ENCODE data around the gene ACD.

ACD gene

GRCh38 chr16:67679935-67680897 is 20.2 kb upstream of the ACD start:
- in situ Hi-C loops (cut with HindIII; ENCODE audit: low pct_ligation_motif_present, low sequenced_read_pairs), result no loop called here
- H3K27ac ChIP-seq, result no peak overlapping the region
- H3K27me3 ChIP-seq (replicated peaks), result no peaks in the 10 kb centered on the region
- DNase-seq, result no peak
- TF ChIP-seq CTCF (IDR thresholded peaks at IDR 0.05; ENCODE audit: low read depth, low read length, missing control alignments), result no peak
- H3K36me3 ChIP-seq (replicated peaks), result peaks cover 21% of the 10 kb centered on the region
- no peak overlapping the region for H3K4me3 ChIP-seq (ENCODE audit: low read depth, low read length)

DNA sequence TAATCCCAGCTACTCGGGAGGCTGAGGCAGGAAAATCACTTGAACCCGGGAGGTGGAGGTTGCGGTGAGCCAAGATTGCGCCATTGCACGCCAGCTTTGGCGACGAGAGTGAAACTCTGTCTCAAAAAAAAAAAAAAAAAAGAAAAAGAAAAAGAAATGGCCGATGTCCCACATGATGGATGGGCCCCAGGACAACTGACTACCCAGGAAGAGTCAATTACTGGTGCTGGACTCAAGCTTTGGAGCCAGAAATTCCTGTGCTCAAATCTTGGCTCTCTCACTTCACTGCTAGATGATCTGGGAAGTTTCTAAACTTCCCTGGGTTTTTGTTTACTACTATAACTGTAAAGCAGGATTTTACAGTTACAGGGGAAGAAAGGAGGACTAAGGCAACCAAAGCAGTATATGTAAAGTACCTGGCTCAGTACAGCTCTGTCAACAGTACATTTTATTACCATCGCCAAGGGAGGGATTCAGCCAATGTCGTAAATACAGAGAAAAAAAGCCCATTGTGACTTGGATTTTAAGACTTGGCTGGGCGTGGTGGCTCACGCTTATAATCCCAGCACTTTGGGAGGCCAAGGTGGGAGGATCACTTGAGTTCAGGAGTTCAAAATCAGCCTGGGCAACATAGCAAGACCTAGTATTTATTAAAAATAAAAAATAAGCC is 18.4 kb upstream of the ACD start:
- DNase-seq, result no peak
- Histone ChIP-seq H3K27ac (no peak overlapping the region), H3K4me3 (ENCODE audit: low read depth, low read length) (no peak overlapping the region), H3K27me3 (replicated peaks) (no peaks in the 10 kb centered on the region), H3K36me3 (replicated peaks) (peaks cover 24% of the 10 kb centered on the region)
- TF ChIP-seq CTCF (IDR thresholded peaks at IDR 0.05; ENCODE audit: low read depth, low read length, missing control alignments), result no peak
- in situ Hi-C loops (cut with HindIII; ENCODE audit: low pct_ligation_motif_present, low sequenced_read_pairs), result no loop called here

- Histone ChIP-seq H3K36me3 (replicated peaks) (peaks cover 18% of the 10 kb centered on the region), H3K27ac (no peak overlapping the region), H3K4me3 (ENCODE audit: low read depth, low read length) (no peak overlapping the region), H3K27me3 (replicated peaks) (no peaks in the 10 kb centered on the region)
- in situ Hi-C loops (cut with HindIII; ENCODE audit: low pct_ligation_motif_present, low sequenced_read_pairs), result no loop called here
- DNase-seq, result no peak
- TF ChIP-seq CTCF (IDR thresholded peaks at IDR 0.05; ENCODE audit: low read depth, low read length, missing control alignments), result no peak
These were observed 17.7 kb upstream of the ACD start for GRCh38 chr16:67677712-67678111.

DNA sequence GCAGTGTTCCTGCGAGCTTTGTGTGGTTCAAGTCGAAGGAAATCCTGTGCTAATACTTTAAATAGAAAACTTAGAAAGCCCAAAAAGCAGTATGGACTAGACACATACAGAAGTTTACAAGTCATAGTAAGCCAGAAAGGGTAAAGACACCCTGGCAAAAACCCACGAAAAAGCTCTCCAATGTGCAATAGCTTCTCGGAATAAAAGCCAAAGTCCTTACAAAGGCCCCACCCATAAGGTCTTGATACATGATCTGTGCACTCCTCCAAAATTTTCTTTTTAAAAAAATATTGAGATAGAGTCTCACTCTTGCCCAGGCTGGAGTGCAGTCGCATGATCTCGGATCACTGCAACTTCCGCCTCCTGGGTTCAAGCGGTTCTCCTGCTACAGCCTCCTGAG is 16.9 kb upstream of the ACD start:
- in situ Hi-C loops (cut with HindIII; ENCODE audit: low pct_ligation_motif_present, low sequenced_read_pairs), result no loop called here
- DNase-seq, result no peak
- Histone ChIP-seq H3K27ac (no peak overlapping the region), H3K4me3 (ENCODE audit: low read depth, low read length) (no peak overlapping the region), H3K36me3 (replicated peaks) (peaks cover 18% of the 10 kb centered on the region), H3K27me3 (replicated peaks) (no peaks in the 10 kb centered on the region)
- no peak for TF ChIP-seq CTCF (IDR thresholded peaks at IDR 0.05; ENCODE audit: low read depth, low read length, missing control alignments)

- in situ Hi-C loops (cut with HindIII; ENCODE audit: low pct_ligation_motif_present, low sequenced_read_pairs), result no loop called here
- Histone ChIP-seq H3K27ac (no peak overlapping the region), H3K36me3 (replicated peaks) (peaks cover 18% of the 10 kb centered on the region), H3K27me3 (replicated peaks) (no peaks in the 10 kb centered on the region), H3K4me3 (ENCODE audit: low read depth, low read length) (no peak overlapping the region)
- no peak for DNase-seq
- TF ChIP-seq CTCF (IDR thresholded peaks at IDR 0.05; ENCODE audit: low read depth, low read length, missing control alignments), result no peak
These were observed 16.5 kb upstream of the ACD start for GRCh38 chr16:67676516-67676915.
